SU-DHL-6 (cell line): ENCODE measurements around the gene RPS13.
"Not testable (repeated sequence)": the region's sequence is repeated elsewhere in the genome, so short reads cannot be mapped to it uniquely, and the experiment has no call there.

Experiments used
- H2AFZ ChIP-seq: fragments of 200-600 bp; sonication (generic); 2 replicates; pipeline ENCODE4 v1.6.1; 2014; ENCODE audit warnings: low read depth, mild to moderate bottlenecking, moderate library complexity, mixed read lengths, antibody characterized with exemption, low read length; ENCODE audit not compliant: severe bottlenecking
- H3F3A ChIP-seq: fragments of 200-600 bp; shearing (Covaris generic); 2 replicates; pipeline ENCODE4 v1.6.0; 2016; ENCODE audit warnings: antibody characterized with exemption, mild to moderate bottlenecking; ENCODE audit not compliant: insufficient read depth
- H3K27ac ChIP-seq: fragments of 200-600 bp; sonication (generic); 2 replicates; pipeline ENCODE4 v1.5.1; 2016; ENCODE audit warnings: low read depth, mild to moderate bottlenecking, low read length, moderate library complexity, mixed read lengths
- H3K27me3 ChIP-seq: fragments of 200-600 bp; sonication (generic), shearing (Covaris generic); 2 replicates; pipeline ENCODE4 v1.6.0; 2014; ENCODE audit warnings: mild to moderate bottlenecking, low read length
- H3K36me3 ChIP-seq: fragments of 200-600 bp; sonication (generic); 2 replicates; pipeline ENCODE4 v1.6.1; 2014; ENCODE audit warnings: mild to moderate bottlenecking, low read length, mixed read lengths
- H3K4me2 ChIP-seq: fragments of 300-600, 200-600 bp; shearing (Covaris generic), sonication (generic); 2 replicates; pipeline ENCODE4 v1.6.0; 2014; ENCODE audit warnings: low read length, low read depth, mild to moderate bottlenecking; ENCODE audit not compliant: poor library complexity, severe bottlenecking
- H3K4me3 ChIP-seq: fragments of 200-600 bp; sonication (generic); 2 replicates; pipeline ENCODE4 v1.5.1; 2014; ENCODE audit warnings: antibody characterized with exemption, low read length, mild to moderate bottlenecking, mixed read lengths; ENCODE audit not compliant: insufficient read depth, poor library complexity, severe bottlenecking
- H3K79me2 ChIP-seq: fragments of 200-600 bp; sonication (generic); 2 replicates; pipeline ENCODE4 v1.6.1; 2014; ENCODE audit warnings: mild to moderate bottlenecking, low read length, moderate library complexity; ENCODE audit not compliant: insufficient read depth
- H3K9ac ChIP-seq: fragments of 200-600 bp; sonication (generic); 2 replicates; pipeline ENCODE4 v1.7.0; 2014; ENCODE audit warnings: mild to moderate bottlenecking, low read length
- H3K9me2 ChIP-seq: fragments of 200-600 bp; sonication (generic); replicated peaks from 2 replicates; pipeline ENCODE4 v1.6.1; 2014; ENCODE audit warnings: low read length; ENCODE audit not compliant: insufficient read depth
- H3K9me3 ChIP-seq: fragments of 200-600 bp; sonication (generic); 2 replicates; pipeline ENCODE4 v1.6.1; 2014; ENCODE audit warnings: low read length, mixed read lengths; ENCODE audit not compliant: insufficient read depth
- H4K20me1 ChIP-seq: fragments of 200-600 bp; sonication (generic); 2 replicates; pipeline ENCODE4 v1.6.1; 2014; ENCODE audit warnings: low read depth, mild to moderate bottlenecking, antibody characterized with exemption, low read length, moderate library complexity, mixed read lengths
- CTCF ChIP-seq: fragments of 200-600 bp; sonication (generic); IDR thresholded peaks from one replicate; pipeline ENCODE4 v1.5.1; 2017; ENCODE audit warnings: antibody characterized with exemption, mild to moderate bottlenecking, low read length, moderate library complexity; ENCODE audit not compliant: insufficient read depth, poor library complexity, severe bottlenecking
- EZH2phosphoT487 ChIP-seq: fragments of 200-600 bp; sonication (generic), shearing (Covaris generic); conservative IDR thresholded peaks from 2 replicates; pipeline ENCODE4 v1.6.1; 2018; ENCODE audit warnings: mild to moderate bottlenecking, antibody characterized with exemption, low read length, moderate library complexity, mixed read lengths

The RPS13 gene

GRCh38 chr11:17046690-17047089, 30.8 kb downstream of the RPS13 start:
- H3K36me3 ChIP-seq, result no peaks in the 10 kb centered on the region
- no peaks in the 10 kb centered on the region for H3F3A ChIP-seq
- H3K9ac ChIP-seq, result no peak overlapping the region
- no peaks in the 10 kb centered on the region for H3K9me2 ChIP-seq
- no peaks in the 10 kb centered on the region for H4K20me1 ChIP-seq
- no peak overlapping the region for H2AFZ ChIP-seq
- H3K27ac ChIP-seq, result no peak overlapping the region
- no peaks in the 10 kb centered on the region for H3K9me3 ChIP-seq
- TF ChIP-seq CTCF (no peak), EZH2phosphoT487 (no peak)
- no peak overlapping the region for H3K4me2 ChIP-seq
- H3K4me3 ChIP-seq, result no peak overlapping the region
- no peaks in the 10 kb centered on the region for H3K79me2 ChIP-seq
- H3K27me3 ChIP-seq, result no peaks in the 10 kb centered on the region

GRCh38 chr11:17036666-17037658, 40.5 kb downstream of the RPS13 start:
- no peak overlapping the region for H2AFZ ChIP-seq
- no peaks in the 10 kb centered on the region for H3K27me3 ChIP-seq
- H3K9me2 ChIP-seq, result no peaks in the 10 kb centered on the region
- H3K79me2 ChIP-seq, result no peaks in the 10 kb centered on the region
- H3F3A ChIP-seq, result no peaks in the 10 kb centered on the region
- H3K9ac ChIP-seq, result no peak overlapping the region
- H4K20me1 ChIP-seq, result no peaks in the 10 kb centered on the region
- H3K4me2 ChIP-seq, result no peak overlapping the region
- no peaks in the 10 kb centered on the region for H3K36me3 ChIP-seq
- no peaks in the 10 kb centered on the region for H3K9me3 ChIP-seq
- TF ChIP-seq CTCF, result peak; percentile 22
- TF ChIP-seq EZH2phosphoT487, result no peak
- no peak overlapping the region for H3K27ac ChIP-seq
- no peak overlapping the region for H3K4me3 ChIP-seq

GRCh38 chr11:17034027-17034426, 43.4 kb downstream of the RPS13 start:
- not testable (repeated sequence) for H3K9me3 ChIP-seq, H3K36me3 ChIP-seq, H3K79me2 ChIP-seq, H3K4me2 ChIP-seq, H3K9me2 ChIP-seq, H3K27ac ChIP-seq, H3F3A ChIP-seq, H3K27me3 ChIP-seq, H3K9ac ChIP-seq, H3K4me3 ChIP-seq, H4K20me1 ChIP-seq, H2AFZ ChIP-seq

- no peaks in the 10 kb centered on the region for H3K79me2 ChIP-seq
Observed at GRCh38 chr11:17026487-17027082, 50.9 kb downstream of the RPS13 start.

More at GRCh38 chr11:17026487-17027082, 50.9 kb downstream of the RPS13 start:
- Histone ChIP-seq H3F3A (no peaks in the 10 kb centered on the region), H3K27me3 (no peaks in the 10 kb centered on the region), H3K27ac (no peak overlapping the region), H4K20me1 (no peaks in the 10 kb centered on the region), H3K9me3 (no peaks in the 10 kb centered on the region), H3K9me2 (no peaks in the 10 kb centered on the region), H3K4me2 (no peak overlapping the region), H3K9ac (no peak overlapping the region), H3K4me3 (no peak overlapping the region), H3K36me3 (no peaks in the 10 kb centered on the region), H2AFZ (no peak overlapping the region)
- TF ChIP-seq EZH2phosphoT487, result no peak
- no peak for TF ChIP-seq CTCF
